KBM-7 (cell line): ENCODE results near the gene PIP4K2A.
A peak's percentile ranks its signal among the peaks of the same experiment; 100 is the strongest.

Source experiments
- DNase-seq: peaks from one replicate; pipeline ENCODE4 v3.0.0-alpha.2; 2015
- in situ Hi-C: fragments of 300-500 bp; cut with MboI; formaldehyde crosslinking; loops from 2 replicates; pipeline ENCODE4 v1.14.3; 2020; ENCODE audit warnings: low sequenced_read_pairs, low pct_unique_long_range_greater_than_20kb, mixed read lengths

PIP4K2A gene

GRCh38 chr10:22613011-22613410 is 101.4 kb downstream of the PIP4K2A start:
- in situ Hi-C loops = no loop called here
- no peak for DNase-seq

- no peak for DNase-seq
- in situ Hi-C loops = no loop called here
These were observed 102.1 kb downstream of the PIP4K2A start for GRCh38 chr10:22612318-22612717.

GRCh38 chr10:22611425-22612115 is 102.8 kb downstream of the PIP4K2A start:
- in situ Hi-C loops = no loop called here
- no peak for DNase-seq

- no peak for DNase-seq
- in situ Hi-C loops = no loop called here
These were observed 103.8 kb downstream of the PIP4K2A start for GRCh38 chr10:22610610-22611009.

GRCh38 chr10:22609719-22610465 is 104.5 kb downstream of the PIP4K2A start:
- in situ Hi-C loops = no loop called here
- DNase-seq = no peak

- DNase-seq = no peak
- in situ Hi-C loops = no loop called here
These were observed 105.1 kb downstream of the PIP4K2A start for GRCh38 chr10:22609251-22609650.

- in situ Hi-C loops = no loop called here
- DNase-seq = no peak
These were observed 107.1 kb downstream of the PIP4K2A start for GRCh38 chr10:22607261-22607660.

- DNase-seq = peak; percentile 88
- in situ Hi-C loops = no loop called here
These were observed 108.2 kb downstream of the PIP4K2A start for GRCh38 chr10:22606164-22606614.

GRCh38 chr10:22605168-22605567 is 109.2 kb downstream of the PIP4K2A start:
- peak; percentile 53 for DNase-seq
- in situ Hi-C loops = no loop called here

GRCh38 chr10:22604344-22605126 is 109.8 kb downstream of the PIP4K2A start:
- DNase-seq = no peak
- in situ Hi-C loops = no loop called here

GRCh38 chr10:22603581-22603980 is 110.8 kb downstream of the PIP4K2A start:
- no peak for DNase-seq
- in situ Hi-C loops = no loop called here

- in situ Hi-C loops = no loop called here
These were observed 112.8 kb downstream of the PIP4K2A start for GRCh38 chr10:22601618-22602017.

GRCh38 chr10:22599636-22600228 is 114.6 kb downstream of the PIP4K2A start:
- no peak for DNase-seq
- in situ Hi-C loops = loop anchor here (25.0 kb wide), 1 partner anchor 612 kb away; no protein-coding TSS in a partner anchor

More at GRCh38 chr10:22601618-22602017, 112.8 kb downstream of the PIP4K2A start:
- no peak for DNase-seq

GRCh38 chr10:22599048-22599561 is 115.3 kb downstream of the PIP4K2A start:
- no peak for DNase-seq
- in situ Hi-C loops = loop anchor here (25.0 kb wide), 1 partner anchor 612 kb away; no protein-coding TSS in a partner anchor

- no peak for DNase-seq
- in situ Hi-C loops = loop anchor here (25.0 kb wide), 1 partner anchor 611 kb away; no protein-coding TSS in a partner anchor
These were observed 115.9 kb downstream of the PIP4K2A start for GRCh38 chr10:22598478-22598877.

GRCh38 chr10:22597138-22597537 is 117.2 kb downstream of the PIP4K2A start:
- in situ Hi-C loops = loop anchor here (25.0 kb wide), 1 partner anchor 610 kb away; no protein-coding TSS in a partner anchor
- DNase-seq = no peak

- DNase-seq = no peak
- in situ Hi-C loops = loop anchor here (25.0 kb wide), 1 partner anchor 606 kb away; no protein-coding TSS in a partner anchor
These were observed 120.7 kb downstream of the PIP4K2A start for GRCh38 chr10:22593636-22594198.

GRCh38 chr10:22593026-22593425 is 121.4 kb downstream of the PIP4K2A start:
- in situ Hi-C loops = loop anchor here (25.0 kb wide), 1 partner anchor 606 kb away; no protein-coding TSS in a partner anchor
- no peak for DNase-seq
